GM18861 (cell line): ENCODE results near the gene MED10.

Experiments used
- ATAC-seq: cut with Tn5 transposase; IDR thresholded peaks from one replicate; pipeline ENCODE4 v1.9.1; 2021; ENCODE audit not compliant: unreplicated experiment

The MED10 gene

DNA sequence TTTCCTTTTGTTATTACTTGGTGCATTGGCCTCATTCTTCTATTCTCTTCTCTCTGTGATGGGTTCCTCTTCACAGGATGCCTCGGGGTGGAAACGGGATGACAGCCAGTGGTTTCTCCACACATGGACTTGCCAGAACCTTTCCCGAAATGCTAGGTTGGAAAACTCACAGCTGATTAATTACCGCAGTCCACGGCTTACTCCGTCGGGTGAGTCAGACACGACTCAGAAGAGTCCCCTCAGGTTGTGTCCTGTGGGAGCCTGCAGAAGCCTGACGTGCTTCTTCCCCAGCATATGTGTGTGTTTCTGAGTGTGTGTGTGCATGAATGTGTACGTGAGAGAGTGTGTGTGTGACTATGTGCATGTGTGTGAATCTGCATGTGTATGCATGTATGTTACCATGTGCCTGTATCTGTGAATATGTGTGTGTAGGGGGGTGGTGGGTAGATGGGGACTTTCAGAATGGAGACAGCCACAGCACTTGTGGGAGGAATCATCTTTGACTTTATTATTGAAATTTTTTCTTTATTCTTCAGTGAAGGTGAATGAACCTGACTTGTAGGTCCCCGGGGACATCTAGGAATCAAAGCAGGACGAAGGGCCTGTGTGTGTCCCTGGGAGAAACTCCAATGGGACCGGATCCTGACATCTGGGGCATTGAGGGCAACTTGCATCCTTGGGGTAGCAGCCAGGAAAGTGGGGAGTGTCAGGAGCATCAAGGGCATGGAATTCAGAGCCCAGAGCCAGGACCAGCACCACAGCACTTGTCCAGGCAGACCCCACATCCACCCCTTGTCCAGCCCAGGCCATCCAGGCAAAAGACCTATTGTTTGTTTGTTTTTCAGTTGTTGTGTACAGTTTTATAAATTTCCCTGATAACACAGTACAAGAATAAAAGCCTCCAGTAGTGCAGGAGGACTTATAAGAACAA is 21.9 kb upstream of the MED10 start:
- ATAC-seq = no peak

DNA sequence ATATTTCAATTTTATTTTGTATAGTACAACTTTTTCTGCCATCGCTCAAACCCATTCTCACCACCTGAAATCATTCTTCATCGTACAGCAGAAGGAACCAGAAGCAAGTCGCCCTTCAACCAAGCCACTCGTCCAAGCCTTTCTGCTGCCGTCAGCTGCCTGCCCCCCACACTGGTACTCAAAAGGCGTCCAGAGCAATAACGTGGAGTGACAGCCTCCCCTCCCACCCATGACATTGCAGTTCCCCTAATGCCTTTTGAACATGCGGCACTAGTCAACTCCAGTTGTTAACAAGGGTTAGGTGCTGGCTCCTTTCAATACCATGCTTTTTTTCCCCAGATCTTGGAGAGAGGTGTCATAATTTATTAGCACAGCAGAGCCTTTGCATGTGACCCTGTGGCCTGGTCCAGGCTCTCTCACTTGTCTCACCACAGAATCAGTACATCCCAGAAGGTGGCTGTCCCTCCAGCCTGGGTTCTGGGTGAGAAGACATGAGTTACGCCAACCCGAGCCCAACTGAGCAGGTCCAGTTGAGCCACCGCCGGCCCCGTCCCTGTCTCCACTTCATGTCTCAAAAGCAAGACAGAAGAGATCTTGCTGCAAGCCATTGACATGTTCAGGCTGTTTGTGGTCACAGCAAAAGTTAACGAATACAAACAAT is 20.4 kb upstream of the MED10 start:
- ATAC-seq = no peak

DNA sequence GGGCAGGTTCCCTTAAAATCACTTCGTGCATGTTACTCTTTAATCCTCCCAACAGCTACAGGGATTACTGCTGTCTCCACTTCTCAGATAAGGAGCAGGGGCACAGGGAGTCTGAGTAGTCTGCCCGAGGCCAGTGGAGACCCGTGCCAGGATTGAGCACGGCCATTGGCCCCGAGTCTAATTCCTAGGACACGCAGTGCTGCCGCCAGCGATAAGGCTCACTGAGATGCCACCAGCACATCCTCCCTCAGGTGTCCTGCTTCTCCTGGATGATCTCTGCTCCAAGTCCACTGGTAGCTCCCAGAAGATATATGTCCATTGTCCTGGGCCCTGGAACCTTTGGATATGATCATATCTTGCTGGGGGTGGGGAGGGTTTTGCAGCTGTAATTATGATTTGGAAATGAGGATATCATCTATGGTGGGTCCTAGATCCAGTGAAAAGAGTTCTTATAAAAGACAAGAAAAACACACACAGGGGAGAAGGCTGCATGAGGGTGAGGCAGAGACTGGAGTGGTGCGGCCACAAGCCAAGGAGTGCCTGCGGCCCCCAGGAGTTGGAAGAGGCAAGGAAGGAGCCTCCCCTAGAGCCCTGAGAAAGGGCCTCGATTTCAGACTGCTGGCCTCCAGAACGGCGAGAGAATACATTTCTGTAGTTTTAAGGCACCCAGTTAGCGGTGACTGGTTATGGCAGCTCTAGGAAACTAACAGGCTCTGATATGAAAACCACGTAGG is 19.4 kb upstream of the MED10 start:
- ATAC-seq = no peak

DNA sequence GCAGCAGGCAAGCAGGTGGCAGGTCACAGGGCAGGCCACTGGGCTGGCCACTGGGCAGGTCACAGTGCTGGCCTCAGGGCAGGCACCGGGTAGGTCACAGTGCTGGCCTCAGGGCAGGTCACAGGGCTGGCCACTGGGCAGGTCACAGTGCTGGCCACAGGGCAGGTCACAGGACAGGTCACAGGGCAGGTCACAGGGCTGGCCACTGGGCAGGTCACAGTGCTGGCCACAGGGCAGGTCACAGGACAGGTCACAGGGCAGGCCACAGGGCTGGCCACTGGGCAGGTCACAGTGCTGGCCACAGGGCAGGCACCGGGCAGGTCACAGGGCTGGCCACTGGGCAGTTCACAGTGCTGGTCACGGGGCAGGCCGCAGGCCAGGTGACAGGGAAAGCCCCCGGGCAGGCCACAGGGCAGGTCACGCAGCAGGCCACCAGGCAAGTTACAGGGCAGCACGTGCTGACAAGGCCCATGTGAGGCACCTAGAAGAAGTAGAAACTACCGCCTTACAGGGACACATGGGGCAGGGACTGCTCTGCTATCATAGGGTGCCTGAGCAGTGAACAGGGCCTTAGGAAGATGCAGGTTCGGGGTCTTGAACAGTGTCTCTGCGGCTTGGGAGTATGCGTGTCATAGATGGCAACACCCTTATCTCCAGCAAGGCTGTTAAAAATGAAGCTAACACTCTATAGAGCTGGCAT is 18.6 kb upstream of the MED10 start:
- ATAC-seq = no peak

DNA sequence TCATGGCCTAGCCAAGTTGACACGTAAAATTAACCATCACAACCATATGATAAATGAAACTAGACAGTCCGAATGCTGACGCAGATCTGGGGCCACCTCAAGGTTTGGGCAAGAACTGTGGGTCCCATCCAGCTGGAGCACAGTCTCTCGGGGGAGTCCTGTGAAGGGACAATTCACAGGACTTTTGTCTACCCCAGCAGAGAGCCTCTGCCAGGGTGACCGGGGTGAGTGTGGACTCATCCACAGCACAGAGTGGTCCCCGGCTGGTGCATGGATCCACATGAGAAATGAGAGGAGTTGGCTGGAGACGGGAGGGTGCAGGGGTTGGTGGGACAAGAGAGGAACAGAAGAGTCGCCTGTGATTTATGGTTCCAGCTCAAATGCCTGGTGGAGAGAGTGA is 17.7 kb upstream of the MED10 start:
- no peak for ATAC-seq

DNA sequence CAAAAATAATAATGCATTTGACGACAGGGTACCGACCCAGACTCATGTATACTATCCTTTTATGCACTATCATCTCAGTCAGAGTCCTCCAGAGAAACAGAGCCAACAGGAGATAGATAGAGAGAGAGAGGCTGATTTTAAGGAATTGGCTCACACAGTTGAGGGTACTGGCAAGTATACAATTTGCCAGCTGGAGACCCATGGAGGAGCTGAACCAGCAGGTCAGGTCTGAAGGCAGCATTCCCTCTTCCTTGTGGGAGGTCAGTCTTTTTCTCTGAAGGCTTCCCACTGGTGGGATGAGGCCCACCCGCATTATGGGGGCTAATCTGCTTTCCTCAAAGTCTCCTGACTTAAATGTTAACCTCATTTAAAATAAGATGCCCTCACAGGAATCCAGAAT is 17.3 kb upstream of the MED10 start:
- ATAC-seq = no peak

DNA sequence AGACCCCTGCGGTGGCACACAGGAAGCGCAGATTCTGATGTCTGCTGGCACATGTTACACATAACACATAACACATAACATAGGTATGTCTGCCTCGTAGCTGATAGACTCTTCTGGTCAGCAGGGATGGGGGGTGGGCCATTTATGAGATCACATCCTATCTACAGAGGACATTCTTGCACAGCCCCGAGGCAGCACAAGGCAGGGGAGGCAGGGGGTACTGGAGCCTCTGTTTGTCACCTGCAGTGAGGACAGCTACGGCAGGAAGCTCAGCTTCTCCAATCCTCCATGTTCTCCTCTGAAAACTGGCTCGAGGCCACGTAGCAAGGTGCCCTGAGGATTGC is 16.7 kb upstream of the MED10 start:
- no peak for ATAC-seq

DNA sequence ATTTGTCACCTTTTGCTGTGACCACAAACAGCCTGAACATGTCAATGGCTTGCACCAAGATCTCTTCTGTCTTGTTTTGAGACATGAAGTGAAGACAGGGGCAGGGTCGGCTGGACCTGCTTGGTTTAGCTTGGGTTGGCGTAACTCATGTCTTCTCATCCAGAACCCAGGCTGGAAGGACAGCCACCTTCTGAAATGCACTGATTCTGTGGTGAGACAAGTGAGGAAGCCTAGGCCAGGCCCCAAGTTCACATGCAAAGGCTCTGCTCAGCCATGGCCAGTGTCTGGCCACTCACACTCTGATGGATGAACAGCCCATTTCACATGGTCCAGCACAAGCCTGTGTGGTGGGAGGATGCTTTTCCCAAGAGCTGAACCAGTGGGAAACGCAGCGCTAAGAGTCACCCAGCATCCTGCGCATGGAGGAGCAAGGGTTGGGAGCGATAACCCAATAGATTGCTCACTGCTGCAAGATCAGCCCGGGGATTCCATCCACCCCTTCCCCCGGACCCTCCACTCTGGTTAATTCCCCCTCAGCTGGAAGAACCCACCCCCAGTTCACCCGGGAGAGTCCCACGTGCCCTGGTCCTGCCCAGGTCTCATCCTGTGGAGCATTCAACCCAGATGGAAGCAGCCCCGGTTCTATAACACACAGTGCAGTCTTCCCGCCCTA is 16.2 kb upstream of the MED10 start:
- ATAC-seq = no peak

DNA sequence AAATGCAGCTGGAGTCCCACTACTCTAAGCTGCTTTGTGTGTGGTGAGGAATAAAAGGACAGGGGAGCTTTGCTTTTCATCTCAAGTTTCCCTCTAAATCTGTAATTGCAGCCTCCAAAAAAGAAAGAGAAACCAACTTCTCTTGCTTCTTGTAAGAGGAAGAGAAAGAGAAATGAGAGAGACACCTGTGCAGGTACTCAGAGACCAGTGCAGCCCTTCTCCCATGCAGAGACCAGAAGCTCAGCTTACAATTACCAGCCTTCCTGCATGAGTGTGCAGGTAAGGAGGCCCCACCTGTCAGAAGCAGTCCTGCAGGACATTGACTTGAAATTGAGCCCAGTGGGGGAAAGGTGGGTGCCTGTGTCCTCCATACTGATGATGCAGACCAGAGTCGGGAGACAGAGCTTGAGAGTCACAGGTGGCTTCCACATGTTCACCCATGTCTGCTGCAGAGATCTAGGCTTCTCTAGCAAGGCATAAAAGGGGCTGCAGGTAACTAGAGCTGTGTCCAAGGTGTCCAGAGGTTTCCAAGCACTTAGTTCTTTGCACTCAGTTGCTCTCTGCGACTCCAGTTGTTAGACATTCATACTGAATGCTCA is 15.3 kb upstream of the MED10 start:
- ATAC-seq = no peak

DNA sequence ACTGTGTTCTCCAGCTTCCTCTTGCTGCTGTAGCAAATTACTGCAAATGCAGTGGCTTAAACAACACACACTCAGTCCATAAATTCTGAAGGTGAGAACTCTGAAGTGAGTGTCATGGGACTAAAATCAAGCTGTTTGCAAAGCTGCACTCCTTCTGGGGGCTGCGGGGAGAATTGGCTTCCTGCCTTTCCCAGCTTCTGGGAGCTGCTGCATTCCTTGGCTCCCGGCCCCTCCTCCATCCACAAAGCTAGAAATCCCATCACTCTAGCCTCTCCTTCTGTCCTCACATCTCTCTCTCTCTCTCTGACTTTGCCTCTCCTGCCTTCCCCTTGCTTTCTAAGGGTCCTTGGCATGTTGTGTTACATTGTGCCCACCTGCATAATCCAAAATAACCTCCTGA is 14.2 kb upstream of the MED10 start:
- ATAC-seq = no peak

DNA sequence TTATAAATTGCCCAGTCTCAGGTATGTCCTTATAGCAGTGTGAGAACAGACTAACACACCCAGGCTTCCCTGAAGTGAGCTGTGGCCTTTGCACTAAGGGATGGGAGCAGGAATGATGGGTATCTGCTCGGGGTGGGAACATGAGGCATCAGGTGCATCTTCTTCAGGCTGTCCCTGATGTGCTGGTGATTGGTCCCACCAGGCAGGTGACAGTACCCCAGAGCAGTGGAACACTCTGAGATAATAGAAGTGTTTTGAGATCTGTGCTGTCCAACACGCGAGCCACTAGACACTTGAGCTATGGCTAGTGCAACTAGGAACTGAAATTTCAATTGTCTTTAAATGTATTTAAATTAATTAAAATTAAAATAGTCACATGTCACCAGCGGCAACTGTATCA is 12.8 kb upstream of the MED10 start:
- ATAC-seq = no peak

DNA sequence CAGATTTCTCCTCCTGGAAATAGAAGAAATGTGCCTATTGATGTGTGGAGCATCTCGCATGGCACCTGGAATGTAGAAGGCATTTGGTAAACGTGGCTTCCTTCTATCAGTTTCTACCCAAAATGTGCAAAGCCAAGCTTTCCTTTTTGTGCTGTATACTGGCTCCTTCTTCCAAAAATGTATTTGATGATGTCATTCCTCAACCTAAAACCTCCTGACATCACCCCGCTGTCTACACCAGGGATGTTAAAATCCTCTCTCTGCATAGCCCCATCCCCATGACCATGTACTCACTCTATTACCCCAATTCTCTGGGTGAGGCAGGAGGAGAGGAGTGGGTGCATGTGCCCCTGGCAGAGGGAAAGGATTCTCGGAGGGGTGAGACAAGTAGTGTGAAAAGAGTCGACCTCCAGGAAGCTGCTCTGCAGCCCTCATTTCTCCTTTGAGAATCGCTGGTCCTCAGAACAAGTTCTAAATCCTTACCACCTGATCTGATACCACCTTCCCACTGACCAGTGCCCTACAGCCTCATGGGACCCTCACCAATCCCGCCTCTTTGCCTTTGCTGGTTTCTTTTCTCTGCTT is 11.7 kb upstream of the MED10 start:
- no peak for ATAC-seq

DNA sequence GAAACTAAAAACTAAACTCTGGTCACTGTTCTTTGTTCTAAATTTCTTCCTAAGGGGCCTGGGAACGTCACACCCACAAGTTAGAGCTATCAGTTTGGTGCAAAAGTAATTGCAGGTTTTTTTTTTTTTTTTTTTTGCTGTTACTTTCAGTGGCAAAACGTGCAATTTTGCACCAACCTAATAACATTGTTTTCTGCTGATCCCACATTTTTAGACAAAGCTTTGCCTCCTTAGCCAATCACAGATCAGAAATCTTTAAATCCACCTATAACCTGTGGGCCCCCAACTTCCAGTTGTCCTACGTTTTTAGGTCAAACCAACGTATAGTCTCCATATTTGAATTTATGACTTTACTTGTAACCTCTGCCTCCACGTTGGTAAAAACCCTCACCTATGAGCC is 11.1 kb upstream of the MED10 start:
- no peak for ATAC-seq

DNA sequence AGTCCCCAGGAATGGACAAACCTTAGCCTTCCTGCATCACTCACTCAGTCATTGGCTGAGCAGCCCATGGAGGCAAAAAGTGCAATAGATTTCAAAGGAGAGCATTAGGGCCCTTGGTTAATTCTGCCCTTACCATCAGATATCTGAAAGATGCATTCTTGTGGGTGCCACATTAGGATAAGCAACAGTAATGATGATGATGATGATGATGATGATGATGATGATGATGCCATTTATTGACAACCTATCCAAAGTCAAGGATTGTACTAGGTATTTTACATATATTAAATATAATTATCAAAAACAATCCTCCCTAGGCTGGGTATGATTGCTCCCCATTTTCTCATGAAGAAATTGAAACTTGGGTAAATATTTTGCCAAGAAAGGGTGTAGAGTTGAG is 9.6 kb upstream of the MED10 start:
- no peak for ATAC-seq

DNA sequence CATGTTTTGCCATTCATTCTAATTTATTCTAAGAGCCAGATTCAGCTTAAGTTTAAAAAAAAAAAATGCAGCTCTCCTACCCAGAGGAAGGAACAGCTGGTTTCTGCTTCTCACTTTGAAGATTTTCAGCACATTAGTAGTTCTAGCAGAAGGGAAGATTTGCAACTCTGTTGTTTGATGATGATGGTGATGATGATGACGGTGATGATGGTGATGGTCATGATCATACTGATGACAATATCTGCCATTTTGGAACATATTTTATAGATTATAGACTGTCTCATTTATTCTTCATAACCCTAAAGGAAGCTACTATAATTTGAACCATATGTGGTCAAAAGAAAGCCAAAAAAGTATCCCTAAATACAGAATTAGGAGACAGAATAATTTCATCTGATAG is 7.9 kb upstream of the MED10 start:
- ATAC-seq = no peak

DNA sequence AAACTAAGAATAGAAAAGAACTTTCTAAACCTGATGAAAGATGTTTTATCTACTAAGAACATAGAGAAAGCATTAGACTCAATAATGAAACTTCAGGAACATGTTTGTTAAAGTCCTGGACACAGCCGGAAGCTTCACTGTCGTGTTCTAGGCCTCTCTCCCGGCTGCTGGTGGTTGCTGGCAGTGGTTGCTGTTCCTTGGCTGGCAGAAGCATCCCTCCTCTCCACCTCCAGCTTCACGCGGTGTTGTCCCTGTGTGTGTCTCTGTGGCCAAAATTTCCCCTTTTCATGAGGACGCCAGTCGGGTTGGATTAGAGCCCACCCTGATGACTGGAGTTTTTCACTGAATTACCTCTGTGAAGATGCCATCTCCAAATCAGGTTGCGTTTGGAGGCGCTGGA is 6.5 kb upstream of the MED10 start:
- ATAC-seq = no peak

DNA sequence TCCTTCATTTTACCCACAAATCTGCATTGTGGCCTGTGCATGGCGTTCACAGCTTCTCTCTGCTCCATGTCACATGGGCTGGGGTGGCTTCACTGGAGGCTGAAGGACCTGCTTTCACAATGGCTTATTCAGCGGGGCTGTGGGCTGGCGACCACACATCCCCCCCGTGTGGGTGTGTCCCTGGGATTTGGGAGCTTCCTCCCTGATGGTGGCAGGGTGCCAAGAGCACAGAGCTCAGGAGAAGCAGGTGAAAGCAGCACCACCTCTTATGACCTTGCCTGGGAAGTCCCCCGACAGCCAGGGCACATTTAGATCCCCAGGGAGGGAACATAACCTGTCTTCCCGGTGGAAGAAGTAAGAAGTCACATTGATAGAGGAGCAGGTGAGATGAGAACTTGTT is 5.0 kb upstream of the MED10 start:
- ATAC-seq = no peak

DNA sequence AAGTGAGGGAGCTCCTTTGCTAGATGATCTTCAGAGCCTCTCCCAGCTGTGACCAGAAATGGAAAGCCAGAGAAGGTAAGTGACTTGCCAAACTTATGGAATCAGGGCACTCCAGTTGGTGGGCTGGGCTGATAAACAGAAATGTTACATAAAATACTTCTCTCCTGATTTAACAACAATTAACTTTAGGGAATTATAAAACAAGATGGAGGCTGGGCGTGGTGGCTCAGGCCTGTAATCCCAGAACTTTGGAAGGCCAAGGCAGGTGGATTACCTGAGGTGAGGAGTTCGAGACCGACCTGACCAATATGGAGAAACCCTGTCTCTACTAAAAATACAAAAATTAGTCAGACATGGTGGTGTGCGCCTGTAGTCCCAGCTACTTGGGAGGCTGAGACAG is 899 bp upstream of the MED10 start:
- ATAC-seq = no peak

DNA sequence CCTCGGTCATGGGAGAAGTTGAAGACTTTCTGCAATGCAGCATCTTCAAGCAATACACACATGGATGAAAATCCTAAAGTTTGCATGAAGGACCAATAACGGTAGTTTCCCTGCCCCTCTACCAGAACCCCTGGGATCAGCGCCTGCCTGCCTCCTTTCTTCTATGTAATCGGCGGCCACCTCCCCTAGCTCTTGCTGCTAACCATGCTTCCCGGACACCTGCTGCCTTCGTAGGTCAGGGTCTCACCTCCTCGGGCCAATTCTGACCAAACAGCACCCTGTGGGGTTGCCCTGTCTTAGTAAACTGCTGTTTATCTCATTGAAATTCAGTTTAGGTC is 388 bp upstream of the MED10 start:
- peak; percentile 16 for ATAC-seq

DNA sequence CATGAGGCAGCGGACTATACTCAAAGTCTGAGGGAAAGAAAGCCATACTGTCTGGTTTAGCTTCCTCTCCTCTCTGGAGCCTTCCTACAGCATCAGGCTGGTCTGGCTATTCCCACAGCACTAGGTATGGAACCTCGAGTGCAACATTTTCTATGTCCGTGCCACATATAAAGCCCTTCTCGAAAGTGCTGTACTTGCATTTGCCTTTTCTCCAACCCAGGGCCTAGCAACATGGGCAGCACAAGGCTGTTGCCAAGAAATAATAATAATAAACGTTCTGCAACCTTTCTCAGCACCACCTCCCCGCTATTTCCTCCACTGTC is 804 bp downstream of the MED10 start:
- no peak for ATAC-seq
